Keratinocyte (primary cell): ENCODE results near the gene SNX14. TPM values are rescaled to one million over a fixed set of nuclear protein-coding genes. Genes with fewer than 3 reads are reported as not detected.

Source experiments
- DNase-seq: peaks from one replicate; pipeline ENCODE4 v3.0.0-alpha.2; 2011; ENCODE audit warnings: low read depth, missing footprints, low spot score
- FAIRE-seq: peaks from 2 replicates; lab custom pipeline; 2011; peaks lifted over from hg19 to GRCh38; lab: Jason Lieb, UNC
- H2AFZ ChIP-seq: 2 replicates; pipeline ENCODE4 v1.6.0; 2012; ENCODE audit warnings: low read length, control low read depth, inconsistent platforms; ENCODE audit not compliant: control insufficient read depth
- H3K27ac ChIP-seq: 2 replicates; pipeline ENCODE4 v1.5.1; 2011; ENCODE audit warnings: low read length; ENCODE audit not compliant: control insufficient read depth, insufficient read depth
- H3K27me3 ChIP-seq: 3 replicates; pipeline ENCODE4 v1.6.0; 2011; ENCODE audit warnings: low read length; ENCODE audit not compliant: control insufficient read depth, insufficient read depth; ENCODE audit errors: extremely low read depth
- H3K36me3 ChIP-seq, 2 experiments: 2 replicates in 1 of 2; 3 replicates in 1 of 2; pipeline ENCODE4 v1.5.1; 2011; ENCODE audit warnings: low read length in 2 of 2, mild to moderate bottlenecking in 1 of 2; ENCODE audit not compliant: control insufficient read depth in 2 of 2, insufficient read depth in 2 of 2; ENCODE audit errors: extremely low read depth in 1 of 2
- H3K4me1 ChIP-seq: 3 replicates; pipeline ENCODE4 v1.5.1; 2011; ENCODE audit warnings: low read length; ENCODE audit not compliant: control insufficient read depth, insufficient read depth; ENCODE audit errors: extremely low read depth
- H3K4me2 ChIP-seq: 3 replicates; pipeline ENCODE4 v1.6.0; 2011; ENCODE audit warnings: low read depth, low read length; ENCODE audit not compliant: control insufficient read depth, insufficient read depth; ENCODE audit errors: extremely low read depth
- H3K4me3 ChIP-seq, 3 experiments: fragments of 200-600 bp in 1 of 3; sonication (generic) in 1 of 3; 2 replicates in 2 of 3; 3 replicates in 1 of 3; pipeline ENCODE4 v1.5.1; 2011 to 2016; ENCODE audit warnings: low read length in 3 of 3, mild to moderate bottlenecking in 3 of 3, control low read depth in 2 of 3, inconsistent platforms in 1 of 3, low read depth in 1 of 3, mixed read lengths in 1 of 3, mixed run types in 1 of 3, moderate library complexity in 1 of 3; ENCODE audit not compliant: control insufficient read depth in 2 of 3, insufficient read depth in 2 of 3; ENCODE audit errors: extremely low read depth in 1 of 3
- H3K79me2 ChIP-seq: 2 replicates; pipeline ENCODE4 v1.6.0; 2012; ENCODE audit warnings: low read length; ENCODE audit not compliant: control insufficient read depth, insufficient read depth
- H3K9ac ChIP-seq: 3 replicates; pipeline ENCODE4 v1.6.0; 2011; ENCODE audit warnings: low read length; ENCODE audit not compliant: control insufficient read depth, insufficient read depth; ENCODE audit errors: extremely low read depth
- H3K9me1 ChIP-seq: 3 replicates; pipeline ENCODE4 v1.6.0; 2011; ENCODE audit warnings: low read length; ENCODE audit not compliant: control insufficient read depth, insufficient read depth; ENCODE audit errors: extremely low read depth
- H3K9me3 ChIP-seq: 2 replicates; pipeline ENCODE4 v1.5.1; 2012; ENCODE audit warnings: low read depth, low read length; ENCODE audit not compliant: control insufficient read depth
- H4K20me1 ChIP-seq: 3 replicates; pipeline ENCODE4 v1.6.0; 2011; ENCODE audit warnings: low read length; ENCODE audit not compliant: control insufficient read depth, insufficient read depth; ENCODE audit errors: extremely low read depth
- EZH2 ChIP-seq: IDR thresholded peaks from one replicate; pipeline ENCODE4 v1.6.1; 2012; ENCODE audit warnings: inconsistent platforms, mild to moderate bottlenecking, low read length, moderate library complexity
- dilution Hi-C: fragments of 300-500 bp; cut with MboI; formaldehyde crosslinking; loops from one replicate; pipeline ENCODE4 v1.7.0; 2020; ENCODE audit warnings: low sequenced_read_pairs; ENCODE audit not compliant: extremely low pct_ligation_motif_present
- polyA plus RNA-seq, 5 experiments: library from polyadenylated mRNA; depleted of rRNA in 3 of 5; stranded (reverse) in 3 of 5; stranded (forward) in 1 of 5; unstranded in 1 of 5; fragments of >200 nt; gene quantifications; 1 replicate in 1 of 5; 2 replicates in 3 of 5; 3 replicates in 1 of 5; pipeline versions ENCODE4 v1.2.1 to v1.2.3, GENCODE V29; 2011 to 2012; ENCODE audit warnings: missing spikeins in 2 of 5, low read depth in 1 of 5, low replicate concordance in 1 of 5
- TF ChIP-seq, protein P1 (sequence below), 3 experiments: IDR thresholded peaks in 1 of 3; conservative IDR thresholded peaks in 1 of 3; optimal IDR thresholded peaks in 1 of 3; 2 replicates in 2 of 3; 3 replicates in 1 of 3; pipeline versions ENCODE3 to v1.5.1; 2011; ENCODE audit warnings: low read length in 3 of 3, mild to moderate bottlenecking in 3 of 3, moderate library complexity in 2 of 3, control low read depth in 1 of 3, inconsistent platforms in 1 of 3; ENCODE audit not compliant: insufficient read depth in 2 of 3; ENCODE audit errors: extremely low read depth in 1 of 3

SNX14 gene
- polyA plus RNA-seq, 1 donor (not counting 4 experiments of a cell fraction or from before 2014, with no cell fraction given) = 97.5 TPM

DNA sequence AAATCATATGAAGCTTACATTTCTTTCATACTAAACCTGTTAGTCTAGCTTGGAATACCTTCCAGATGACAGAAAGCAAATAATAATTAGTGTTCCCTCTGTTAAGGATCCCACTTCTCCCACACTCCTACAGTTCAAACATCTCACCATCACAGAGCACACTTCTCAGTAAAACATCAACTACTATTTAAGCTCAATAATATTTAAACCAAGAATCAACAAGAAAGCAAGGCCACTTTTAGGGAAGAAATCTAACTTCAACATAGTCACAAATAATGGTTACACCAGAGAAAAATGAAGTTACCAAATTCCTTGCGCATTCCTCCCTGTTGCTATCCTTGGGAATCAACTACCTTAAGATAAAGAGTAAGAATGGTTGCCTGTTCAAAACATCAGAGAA lies 1.6 kb downstream of the SNX14 start:
- Histone ChIP-seq H3K9me3 (no peaks in the 10 kb centered on the region), H3K4me1 (peaks cover 9% of the 10 kb centered on the region), H3K36me3 (no peaks in the 10 kb centered on the region), H3K9ac (no peak overlapping the region), H3K27ac (no peak overlapping the region), H3K79me2 (peaks cover 54% of the 10 kb centered on the region), H3K27me3 (no peaks in the 10 kb centered on the region), H3K4me2 (peak overlapping the region; percentile 76), H4K20me1 (no peaks in the 10 kb centered on the region), H3K4me3 (peak overlapping the region in 2 of 3 experiments; percentile 52 to 98), H2AFZ (no peak overlapping the region), H3K9me1 (no peaks in the 10 kb centered on the region)
- FAIRE-seq (no peak), DNase-seq (no peak)
- no peak for TF ChIP-seq EZH2
- TF ChIP-seq, protein P1, sequence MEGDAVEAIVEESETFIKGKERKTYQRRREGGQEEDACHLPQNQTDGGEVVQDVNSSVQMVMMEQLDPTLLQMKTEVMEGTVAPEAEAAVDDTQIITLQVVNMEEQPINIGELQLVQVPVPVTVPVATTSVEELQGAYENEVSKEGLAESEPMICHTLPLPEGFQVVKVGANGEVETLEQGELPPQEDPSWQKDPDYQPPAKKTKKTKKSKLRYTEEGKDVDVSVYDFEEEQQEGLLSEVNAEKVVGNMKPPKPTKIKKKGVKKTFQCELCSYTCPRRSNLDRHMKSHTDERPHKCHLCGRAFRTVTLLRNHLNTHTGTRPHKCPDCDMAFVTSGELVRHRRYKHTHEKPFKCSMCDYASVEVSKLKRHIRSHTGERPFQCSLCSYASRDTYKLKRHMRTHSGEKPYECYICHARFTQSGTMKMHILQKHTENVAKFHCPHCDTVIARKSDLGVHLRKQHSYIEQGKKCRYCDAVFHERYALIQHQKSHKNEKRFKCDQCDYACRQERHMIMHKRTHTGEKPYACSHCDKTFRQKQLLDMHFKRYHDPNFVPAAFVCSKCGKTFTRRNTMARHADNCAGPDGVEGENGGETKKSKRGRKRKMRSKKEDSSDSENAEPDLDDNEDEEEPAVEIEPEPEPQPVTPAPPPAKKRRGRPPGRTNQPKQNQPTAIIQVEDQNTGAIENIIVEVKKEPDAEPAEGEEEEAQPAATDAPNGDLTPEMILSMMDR (optimal IDR thresholded peaks at IDR 0.05 in 1 of 3, IDR thresholded peaks at IDR 0.05 in 1 of 3, conservative IDR thresholded peaks at IDR 0.05 in 1 of 3; ENCODE audit: extremely low read depth in 1 of 3, insufficient read depth in 2 of 3, low read length in 3 of 3) = no peak
- dilution Hi-C loops = no loop called here

DNA sequence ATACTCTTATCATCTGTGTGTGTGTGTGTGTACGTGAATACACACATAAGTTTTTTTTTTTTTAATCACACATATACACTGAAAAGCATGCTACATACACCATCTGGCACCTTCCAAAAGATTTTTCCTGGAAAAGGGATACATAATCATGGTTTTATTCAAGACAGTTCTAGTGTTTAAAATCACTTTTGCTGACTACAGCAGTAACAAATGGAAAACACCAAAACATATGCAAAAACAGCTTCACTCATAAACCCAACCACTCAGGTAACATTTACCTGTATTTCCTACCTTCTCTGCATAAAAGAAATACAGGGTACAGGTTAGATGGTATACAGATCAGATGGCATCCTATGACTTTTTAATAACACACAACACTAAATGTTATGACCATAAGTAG lies 2.5 kb downstream of the SNX14 start:
- no peak for DNase-seq
- FAIRE-seq = no peak
- Histone ChIP-seq H3K79me2 (peaks cover 60% of the 10 kb centered on the region), H3K27ac (no peak overlapping the region), H3K9me3 (no peaks in the 10 kb centered on the region), H3K9ac (no peak overlapping the region), H3K4me3 (no peak overlapping the region), H3K9me1 (no peaks in the 10 kb centered on the region), H3K4me2 (no peak overlapping the region), H3K4me1 (peaks cover 9% of the 10 kb centered on the region), H2AFZ (no peak overlapping the region), H3K36me3 (no peaks in the 10 kb centered on the region), H4K20me1 (no peaks in the 10 kb centered on the region), H3K27me3 (no peaks in the 10 kb centered on the region)
- TF ChIP-seq EZH2 = no peak
- TF ChIP-seq, protein P1 (optimal IDR thresholded peaks at IDR 0.05 in 1 of 3, IDR thresholded peaks at IDR 0.05 in 1 of 3, conservative IDR thresholded peaks at IDR 0.05 in 1 of 3; ENCODE audit: extremely low read depth in 1 of 3, insufficient read depth in 2 of 3, low read length in 3 of 3) = no peak
- dilution Hi-C loops = no loop called here
